IPS-NIHi7 (cell line): ENCODE measurements around the gene DLL4.

ENCODE experiments used
- DNase-seq: peaks from one replicate; pipeline ENCODE4 v3.0.0; 2012; ENCODE audit warnings: mixed read lengths; ENCODE audit errors: extremely low spot score

The DLL4 gene

GRCh38 chr15:40926659-40927494 lies 2.3 kb upstream of the DLL4 start:
- DNase-seq = no peak

- no peak for DNase-seq
Measured at GRCh38 chr15:40927495-40927872, 1.7 kb upstream of the DLL4 start.

GRCh38 chr15:40927873-40928806 lies 1.0 kb upstream of the DLL4 start:
- DNase-seq = peak; percentile 59

GRCh38 chr15:40929660-40930429 lies 705 bp downstream of the DLL4 start:
- no peak for DNase-seq

GRCh38 chr15:40930430-40931299 lies 1.5 kb downstream of the DLL4 start:
- peak; percentile 77 for DNase-seq

- no peak for DNase-seq
Measured at GRCh38 chr15:40931300-40932142, 2.4 kb downstream of the DLL4 start.

GRCh38 chr15:40932156-40932555 lies 3.0 kb downstream of the DLL4 start:
- no peak for DNase-seq

GRCh38 chr15:40932649-40933516 lies 3.7 kb downstream of the DLL4 start:
- DNase-seq = no peak

GRCh38 chr15:40933517-40933902 lies 4.4 kb downstream of the DLL4 start:
- DNase-seq = no peak

GRCh38 chr15:40934457-40934856 lies 5.3 kb downstream of the DLL4 start:
- DNase-seq = no peak

GRCh38 chr15:40936234-40936708 lies 7.1 kb downstream of the DLL4 start:
- DNase-seq = no peak

GRCh38 chr15:40936709-40937666 lies 7.8 kb downstream of the DLL4 start:
- DNase-seq = no peak

GRCh38 chr15:40937762-40938535 lies 8.8 kb downstream of the DLL4 start:
- DNase-seq = no peak

GRCh38 chr15:40938536-40938870 lies 9.4 kb downstream of the DLL4 start:
- no peak for DNase-seq

- no peak for DNase-seq
Measured at GRCh38 chr15:40940296-40940801, 11.2 kb downstream of the DLL4 start.

GRCh38 chr15:40941068-40941527 lies 12.0 kb downstream of the DLL4 start:
- DNase-seq = no peak
